ENCODE measurements around the gene VWDE.
A peak's percentile ranks its signal among the peaks of the same experiment; 100 is the strongest.

VWDE gene

DNA sequence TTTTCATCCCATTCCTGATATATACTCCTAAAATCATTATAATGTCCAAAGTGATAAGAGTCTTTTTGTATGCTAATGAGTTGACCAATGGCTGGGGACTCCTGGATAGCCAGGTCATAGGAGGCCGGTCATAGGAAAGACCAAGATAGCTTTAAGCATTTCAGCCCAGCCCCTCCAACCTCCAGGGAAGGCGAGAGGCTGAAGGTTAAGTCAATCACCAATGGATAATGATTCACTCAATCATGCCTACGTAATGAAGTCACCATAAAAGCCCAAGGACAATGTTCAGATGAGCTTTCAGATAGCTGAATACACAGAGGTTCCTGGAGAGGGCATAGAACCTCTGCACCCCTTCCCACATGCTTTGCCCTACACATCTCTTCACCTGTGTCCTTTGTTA is 75.7 kb downstream of the VWDE start:
- DNase-seq = no peak

DNA sequence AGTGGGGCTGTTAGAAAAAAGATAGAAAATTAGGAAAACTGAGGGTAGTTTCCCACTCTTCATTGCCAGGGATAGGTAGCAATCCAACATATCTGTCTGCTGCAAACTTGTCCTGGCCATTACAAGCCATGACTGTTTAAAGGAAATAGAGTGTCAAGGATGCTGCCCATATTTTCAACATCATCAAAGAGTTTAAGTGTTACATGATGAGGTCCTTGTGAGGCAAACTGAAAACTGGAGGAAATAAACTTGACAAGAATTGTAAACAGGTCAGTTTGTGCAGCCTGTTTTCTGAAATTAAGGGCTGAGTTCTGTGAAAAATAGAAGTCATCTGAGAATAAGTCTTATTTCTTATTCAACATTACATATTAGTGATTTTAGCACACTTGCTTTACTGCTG is 78.0 kb downstream of the VWDE start:
- no peak for DNase-seq

DNA sequence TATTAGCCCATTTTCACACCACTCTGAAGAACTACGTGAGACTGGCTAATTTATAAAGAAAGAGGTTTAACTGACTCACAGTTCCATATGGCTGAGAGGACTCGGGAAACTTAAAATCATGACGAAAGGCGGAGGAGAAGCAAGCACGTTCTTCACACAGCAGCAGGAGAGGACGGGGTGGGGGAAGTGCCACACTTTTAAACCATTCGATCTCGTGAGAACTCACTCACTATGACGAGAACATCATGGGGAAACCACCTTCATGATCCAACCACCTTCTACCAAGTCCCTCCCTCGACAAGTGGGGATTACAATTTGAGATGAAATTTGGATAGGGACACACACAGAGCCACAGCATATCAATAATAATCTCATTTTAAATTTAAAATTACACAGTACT is 80.2 kb downstream of the VWDE start:
- no peak for DNase-seq

DNA sequence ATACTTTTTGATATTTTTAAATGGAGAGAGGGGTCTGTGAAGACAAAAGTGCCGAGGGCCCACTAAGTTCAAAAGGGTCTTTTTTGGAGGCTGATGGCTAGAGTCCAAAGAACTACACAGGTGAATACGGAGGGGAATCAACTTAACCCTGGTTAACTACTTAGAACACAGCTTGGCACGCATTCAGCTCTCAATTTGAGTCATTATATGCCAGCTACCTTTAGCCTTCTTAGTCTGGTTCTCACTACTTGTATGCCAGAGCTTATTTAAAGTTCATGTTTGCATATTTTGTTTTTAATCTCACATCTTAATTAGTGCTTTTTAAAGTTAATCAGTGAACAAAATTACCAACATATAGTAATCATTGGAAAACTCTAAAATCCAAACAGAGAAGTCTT is 80.8 kb downstream of the VWDE start:
- no peak for DNase-seq

DNA sequence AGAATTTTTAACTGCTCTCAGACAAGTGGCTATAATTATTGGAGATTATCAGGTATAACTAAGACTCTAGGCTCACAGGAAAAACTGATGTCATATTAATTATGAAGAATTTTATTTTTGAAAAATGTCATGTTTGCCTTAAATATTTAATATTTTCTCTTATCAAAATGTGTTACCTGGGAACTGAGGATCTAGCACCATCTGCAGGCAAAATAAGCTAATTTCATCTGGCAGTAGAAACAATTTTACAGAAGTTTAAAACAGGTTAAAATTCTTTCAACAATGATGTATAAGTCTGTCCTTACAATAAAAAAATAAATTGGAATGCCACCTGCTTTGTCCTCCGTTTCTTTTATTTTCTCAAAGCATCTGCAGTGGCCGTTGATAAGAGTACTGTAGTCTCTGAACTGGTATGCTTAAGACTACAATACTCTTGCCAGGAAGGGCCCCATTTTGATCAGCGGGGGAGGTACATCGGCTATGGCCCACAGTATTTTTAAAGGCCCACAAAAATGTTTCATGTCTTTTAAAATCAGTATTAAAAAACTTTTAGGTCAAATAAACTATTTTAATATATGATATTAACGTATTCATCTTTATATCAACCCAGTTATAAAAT is 81.3 kb downstream of the VWDE start:
- peak; percentile 40 for DNase-seq

DNA sequence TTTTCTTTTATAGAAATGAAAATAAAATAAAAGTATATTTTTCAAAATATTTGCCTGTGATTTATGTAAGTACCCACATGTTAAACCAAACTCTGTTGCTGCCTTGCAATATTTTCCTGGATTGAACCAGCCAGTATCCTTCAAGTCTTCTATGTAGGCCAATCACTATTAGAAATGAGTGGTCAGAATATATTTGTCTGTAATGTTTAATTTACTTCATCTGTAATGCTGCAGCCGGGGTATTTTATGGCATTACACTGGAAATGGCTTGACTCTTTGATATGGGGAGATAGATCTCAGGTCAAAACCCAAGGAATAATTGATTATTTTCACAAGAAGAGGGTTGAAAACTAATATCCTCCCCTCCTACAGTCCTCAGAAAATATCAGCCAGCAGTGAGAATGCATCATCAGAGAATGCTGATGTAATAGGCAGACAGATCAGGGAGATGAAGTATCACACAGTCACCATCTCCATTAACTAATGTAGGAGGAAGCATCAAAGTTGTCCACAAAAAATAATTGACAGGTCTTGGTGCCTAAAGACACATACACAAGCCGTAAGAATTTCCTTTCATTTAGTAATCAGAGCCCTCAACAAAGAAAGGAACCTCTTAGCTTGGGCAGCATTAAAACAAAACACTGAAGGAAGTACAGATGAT is 82.5 kb downstream of the VWDE start:
- no peak for DNase-seq

DNA sequence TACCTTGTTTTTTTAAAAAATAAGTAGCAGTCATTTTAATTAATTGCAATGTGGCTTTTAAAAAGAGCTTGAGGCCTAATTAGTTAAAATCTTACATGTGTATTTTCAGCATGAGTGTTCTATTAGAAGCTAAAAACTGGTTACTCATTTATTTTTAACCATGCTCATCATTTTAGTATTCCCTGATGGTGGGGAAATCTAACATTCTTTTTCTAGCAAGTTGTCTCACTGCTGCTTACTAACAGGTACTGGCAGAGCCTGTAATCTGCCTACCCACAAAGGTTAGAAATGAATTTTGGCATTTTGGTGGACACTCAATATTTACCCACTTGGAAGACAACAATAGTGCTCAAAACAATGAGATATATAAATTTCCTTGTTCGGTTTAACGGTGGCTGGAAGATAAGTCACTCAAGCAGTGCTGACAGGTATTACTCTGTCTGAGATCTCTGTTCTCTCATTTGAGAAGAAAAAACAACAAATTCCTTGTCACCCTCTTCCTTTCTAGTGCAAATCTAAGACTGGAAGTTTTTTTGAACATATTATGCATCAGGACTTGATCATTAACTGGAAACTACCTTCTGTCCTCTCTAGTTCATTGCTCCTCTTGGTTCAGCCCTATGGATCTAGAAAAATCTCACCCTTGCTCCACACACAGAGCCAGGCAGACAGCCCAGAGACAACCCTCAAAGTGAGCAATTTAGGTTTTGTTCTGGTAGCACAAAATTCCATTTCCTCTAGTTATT is 83.3 kb downstream of the VWDE start:
- DNase-seq = no peak

DNA sequence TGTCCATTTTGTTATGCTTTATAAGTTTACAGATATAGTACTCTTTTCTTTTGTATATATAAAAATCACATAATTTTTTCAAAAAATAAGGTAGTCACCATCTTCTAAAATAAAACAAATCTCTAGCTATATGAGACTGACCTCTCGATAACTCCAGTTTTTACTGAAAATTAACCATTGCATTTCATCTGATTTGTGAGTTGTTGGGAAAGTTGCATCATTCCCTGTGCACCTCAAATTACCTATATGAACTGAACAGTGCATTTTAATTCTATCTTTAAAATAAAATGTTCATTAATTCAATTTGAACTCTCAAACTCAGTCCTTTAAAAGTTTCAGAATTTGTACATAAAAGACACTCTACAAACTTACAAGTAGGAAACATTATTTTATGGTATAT is 86.0 kb downstream of the VWDE start:
- DNase-seq = no peak

DNA sequence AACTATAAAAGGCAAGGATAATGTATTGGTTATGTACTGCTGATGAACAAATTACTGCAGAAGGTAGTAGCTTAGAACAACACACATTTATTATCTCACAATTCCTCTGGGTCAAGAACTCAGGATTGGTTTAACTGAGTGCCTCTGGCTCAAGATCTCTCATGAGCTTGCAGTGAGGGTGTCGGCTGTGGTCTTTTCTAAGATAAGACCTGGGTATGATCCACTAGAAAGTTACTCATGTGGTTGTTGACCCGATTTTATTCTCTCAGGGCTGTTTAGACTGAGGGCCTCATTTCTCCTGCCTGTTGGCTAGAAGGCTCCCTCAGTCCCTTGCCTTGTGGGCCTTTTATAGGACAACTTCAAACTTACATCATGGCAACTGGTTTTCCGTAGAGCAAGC is 86.7 kb downstream of the VWDE start:
- no peak for DNase-seq

DNA sequence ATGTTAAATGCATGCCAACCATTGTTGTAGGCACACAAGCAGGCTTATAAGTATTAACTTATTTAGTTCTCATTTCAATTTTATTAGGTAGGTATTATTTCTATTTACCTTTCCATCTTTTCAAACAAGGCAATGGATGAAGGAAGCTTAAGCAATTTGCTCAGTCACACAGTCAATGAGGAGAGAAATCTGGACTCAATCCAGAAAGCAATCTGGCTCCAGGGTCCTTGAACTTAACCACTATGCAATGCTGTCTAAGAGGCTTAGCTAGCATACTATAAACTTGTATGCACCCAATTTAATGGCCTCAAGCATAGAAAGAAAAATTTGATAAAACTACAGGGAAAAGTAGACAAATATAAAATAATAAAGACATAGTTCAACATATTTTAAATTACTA is 88.6 kb downstream of the VWDE start:
- no peak for DNase-seq

DNA sequence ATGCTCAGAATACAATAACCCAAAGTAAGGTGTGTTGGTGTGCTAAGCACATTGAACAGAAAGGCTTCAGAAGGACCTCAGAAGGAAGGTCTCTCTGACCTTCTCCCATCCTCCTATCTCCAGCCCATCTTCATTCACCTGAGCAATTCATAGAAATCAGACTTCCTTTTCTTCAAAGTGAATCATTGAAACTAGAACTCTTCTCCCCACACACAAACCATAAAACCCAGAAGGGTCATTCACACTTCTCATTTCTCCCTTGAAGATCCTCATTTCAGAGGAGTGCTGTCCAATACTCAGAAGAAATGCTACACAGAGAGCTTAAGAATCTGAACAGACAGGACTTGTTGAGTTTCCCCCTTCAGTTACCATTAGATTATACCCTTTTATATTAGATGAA is 89.5 kb downstream of the VWDE start:
- DNase-seq = peak; percentile 32

DNA sequence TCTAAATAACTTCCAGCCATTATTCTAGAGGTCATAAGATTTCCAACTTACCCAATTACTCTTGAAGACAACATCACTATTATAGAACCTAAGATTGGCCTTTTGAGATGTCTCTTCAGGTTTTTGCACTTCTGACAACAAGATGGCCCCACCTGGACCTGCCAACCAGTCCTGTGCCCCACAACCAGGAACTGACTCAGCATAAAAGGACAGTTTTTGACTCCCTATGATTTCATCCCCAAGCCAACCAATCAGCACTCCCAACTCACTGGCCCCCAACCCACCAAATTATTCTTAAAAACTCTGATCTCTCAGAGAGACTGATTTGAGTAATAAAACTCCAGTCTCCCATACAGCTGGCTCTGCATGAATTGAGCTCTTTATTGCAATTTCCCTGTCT is 98.2 kb downstream of the VWDE start:
- DNase-seq = no peak

DNA sequence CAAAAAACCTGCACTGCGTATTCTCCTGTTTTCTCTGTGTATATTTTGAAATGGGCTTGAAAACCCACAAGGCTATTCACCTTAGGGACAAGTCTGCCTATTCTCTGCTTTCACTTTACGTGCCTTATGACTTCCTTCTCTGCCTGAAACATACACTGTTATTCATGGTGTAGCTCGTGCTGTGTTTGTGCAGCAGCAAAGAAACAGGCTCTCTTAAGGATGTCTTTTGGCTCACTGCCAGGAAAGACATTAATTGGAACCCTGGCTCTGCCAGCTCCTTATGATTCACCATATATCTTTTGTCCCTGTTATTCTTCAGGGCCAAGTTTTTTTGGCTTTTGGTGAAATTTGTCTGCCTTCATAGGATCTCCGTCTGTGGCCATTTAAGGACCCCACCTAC is 100.2 kb downstream of the VWDE start:
- no peak for DNase-seq

DNA sequence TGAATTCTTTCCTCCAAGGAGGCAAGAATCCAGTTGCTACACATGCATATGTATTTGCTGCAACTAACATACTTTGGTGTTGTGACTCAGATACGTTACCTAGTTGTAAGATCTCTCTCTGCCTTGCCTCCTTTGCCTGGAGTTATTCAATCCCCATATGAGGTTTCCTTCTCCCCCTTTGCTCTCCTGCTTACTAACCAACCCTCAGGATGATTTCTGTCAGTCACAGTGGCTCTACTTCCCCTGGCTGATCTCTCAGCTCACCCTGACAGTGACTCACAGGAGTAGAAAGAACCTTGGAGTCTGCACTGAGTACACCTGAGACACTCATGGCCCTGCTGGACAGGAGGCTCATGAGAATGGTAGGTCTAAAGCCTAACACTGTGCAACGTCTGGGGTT is 100.6 kb downstream of the VWDE start:
- DNase-seq = no peak

DNA sequence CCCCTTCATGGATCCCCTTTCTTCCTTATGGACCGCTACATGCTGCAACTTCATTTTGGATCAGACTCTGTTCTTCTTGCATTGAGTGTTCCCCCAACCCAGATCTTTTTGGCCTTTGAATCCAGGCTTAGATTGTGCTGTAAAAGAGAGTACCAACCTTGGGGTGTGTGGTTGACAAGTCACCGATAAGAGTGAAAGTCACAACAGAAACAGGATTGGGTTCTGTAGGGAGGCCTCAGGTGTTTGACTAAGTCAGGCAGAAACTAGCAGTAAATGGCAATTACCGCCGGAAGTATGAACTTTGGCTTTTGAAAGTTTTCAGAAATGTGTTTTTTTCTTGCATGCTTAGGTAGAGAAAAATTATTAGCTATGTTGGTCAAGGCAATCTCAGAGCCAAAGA is 103.2 kb downstream of the VWDE start:
- no peak for DNase-seq

DNA sequence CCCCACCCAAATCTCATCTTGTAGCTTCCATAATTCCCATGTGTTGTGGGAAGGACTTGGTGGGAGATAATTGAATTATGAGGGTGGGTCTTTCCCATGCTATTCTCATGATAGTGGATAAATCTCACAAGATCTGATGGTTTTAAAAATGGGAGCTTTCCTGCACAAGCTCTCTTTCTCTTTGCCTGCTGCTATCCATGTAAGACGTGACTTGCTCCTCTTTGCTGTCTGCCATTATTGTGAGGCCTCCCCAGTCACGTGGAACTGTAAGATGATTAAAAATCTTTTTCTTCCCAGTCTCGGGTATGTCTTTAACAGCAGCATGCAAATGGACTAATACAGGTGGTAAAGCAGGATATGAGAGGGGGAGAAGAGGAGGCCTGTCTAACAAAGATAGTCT is 104.3 kb downstream of the VWDE start:
- no peak for DNase-seq

DNA sequence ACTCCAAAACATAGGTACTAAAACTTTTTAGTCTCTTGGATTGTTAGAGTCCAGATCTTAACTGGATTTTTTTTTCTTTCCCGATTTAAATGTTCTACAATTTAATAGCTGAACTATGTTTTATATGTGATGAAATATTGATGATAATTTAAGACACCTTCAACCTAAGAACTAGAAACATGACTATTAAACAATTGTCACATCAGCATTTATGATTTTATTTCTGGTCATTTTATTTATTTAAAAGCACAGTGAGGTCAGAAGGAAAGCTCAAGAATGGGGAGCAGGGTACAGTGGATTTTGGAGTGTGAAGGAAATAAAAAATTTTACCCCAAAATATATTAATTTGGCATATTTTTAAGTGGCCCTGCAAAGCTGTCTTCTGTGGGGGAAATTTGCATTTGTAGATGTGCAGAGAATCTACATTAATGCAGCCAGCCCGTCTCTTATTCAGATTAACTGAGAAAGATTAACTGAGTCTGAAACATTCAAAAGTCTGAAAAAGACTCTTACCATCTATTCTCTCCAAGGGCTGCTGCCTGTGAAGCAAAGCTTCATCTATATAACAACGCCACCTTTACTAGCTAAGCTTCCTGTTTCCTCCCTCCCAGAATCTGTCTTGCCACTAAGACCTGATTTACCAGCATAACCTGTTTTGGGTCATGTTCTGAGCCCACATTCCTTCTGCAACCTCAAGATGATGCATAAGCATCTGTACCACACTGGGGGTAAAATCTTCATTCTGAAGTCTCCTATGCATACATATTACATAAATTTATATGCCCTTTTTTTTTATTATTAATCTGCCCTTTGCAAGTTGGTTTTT is 106.2 kb downstream of the VWDE start:
- DNase-seq = no peak

DNA sequence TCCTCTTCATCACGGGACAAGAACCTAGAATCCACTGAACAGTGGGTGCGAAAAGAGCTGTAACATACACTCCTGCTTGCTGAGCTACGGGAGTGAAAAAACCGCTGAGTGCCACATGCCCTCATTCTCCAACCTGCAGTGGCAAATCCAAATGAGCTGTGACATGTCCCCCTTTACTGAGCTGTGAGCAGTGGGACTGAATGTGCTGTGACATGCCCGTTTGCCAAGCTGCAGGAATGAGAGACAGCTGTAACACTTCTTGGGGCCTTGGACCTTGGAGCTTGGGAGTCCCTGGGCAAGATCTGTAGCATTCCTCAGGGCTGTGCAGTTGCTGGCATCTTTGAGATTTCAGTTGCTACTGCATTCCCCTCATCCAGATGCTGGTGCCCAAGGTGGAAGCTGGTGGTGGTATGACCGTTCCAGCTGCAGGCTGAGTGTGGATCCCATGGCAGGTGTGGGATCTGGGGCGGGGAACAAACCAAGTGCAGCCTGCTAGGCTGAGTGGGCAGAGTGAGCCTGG is 107.6 kb downstream of the VWDE start:
- DNase-seq = no peak

DNA sequence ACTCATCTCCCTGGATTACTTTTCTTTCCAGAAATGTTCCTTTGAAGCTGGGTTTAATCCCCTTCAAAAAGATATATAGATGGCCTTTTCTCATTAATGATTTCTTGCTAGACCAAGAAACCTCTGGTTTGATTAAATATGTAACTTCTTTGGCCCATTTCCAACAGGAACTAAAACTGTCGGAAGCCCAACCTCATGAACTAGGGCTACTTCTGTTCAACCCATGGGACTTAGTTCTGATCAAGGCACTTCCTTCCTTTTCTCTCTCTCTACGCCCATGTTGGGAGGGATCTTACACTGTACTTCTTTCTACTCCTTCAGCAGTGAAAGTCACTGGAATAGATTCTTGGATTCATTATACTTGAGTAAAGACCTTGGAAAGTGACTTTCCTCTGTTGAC is 109.0 kb downstream of the VWDE start:
- DNase-seq = peak; percentile 53

DNA sequence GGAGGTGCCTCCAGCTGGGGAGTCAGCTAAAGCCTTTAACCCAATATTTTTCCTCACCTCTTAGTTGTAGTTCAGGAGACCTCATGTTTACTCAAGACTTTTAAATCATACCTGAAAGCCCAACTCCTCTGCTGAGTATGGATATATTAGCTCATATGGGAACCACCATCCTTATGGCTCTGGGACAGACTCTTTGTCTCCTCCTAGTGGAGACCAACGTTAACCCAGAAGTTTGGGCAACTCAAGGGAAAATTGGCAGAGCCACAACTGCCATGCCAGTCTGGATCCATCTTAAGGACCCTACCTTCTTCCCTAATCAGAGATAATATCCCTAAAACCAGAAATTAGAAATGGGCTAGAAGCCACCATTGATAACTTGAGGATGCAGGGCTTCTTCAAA is 111.8 kb downstream of the VWDE start:
- peak; percentile 3 for DNase-seq

DNA sequence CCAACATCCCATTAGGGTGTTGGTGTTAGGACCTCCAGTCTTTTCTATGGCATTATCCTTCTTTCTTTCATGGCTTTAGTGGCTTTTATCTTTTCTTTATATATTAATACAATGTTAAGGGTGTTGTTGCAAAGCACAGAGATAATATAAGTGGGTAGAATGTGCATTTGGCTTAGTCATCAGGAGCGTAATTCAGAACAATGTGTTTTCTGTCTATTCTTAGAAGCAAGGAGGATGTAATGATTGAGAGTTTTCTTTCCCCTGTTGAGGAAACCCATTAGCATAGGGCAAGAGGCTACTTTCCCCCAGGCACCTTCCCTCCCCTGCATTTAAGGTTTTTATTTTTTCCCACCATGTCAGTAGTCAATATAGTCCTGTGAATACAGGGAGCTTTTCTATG is 112.9 kb downstream of the VWDE start:
- no peak for DNase-seq

DNA sequence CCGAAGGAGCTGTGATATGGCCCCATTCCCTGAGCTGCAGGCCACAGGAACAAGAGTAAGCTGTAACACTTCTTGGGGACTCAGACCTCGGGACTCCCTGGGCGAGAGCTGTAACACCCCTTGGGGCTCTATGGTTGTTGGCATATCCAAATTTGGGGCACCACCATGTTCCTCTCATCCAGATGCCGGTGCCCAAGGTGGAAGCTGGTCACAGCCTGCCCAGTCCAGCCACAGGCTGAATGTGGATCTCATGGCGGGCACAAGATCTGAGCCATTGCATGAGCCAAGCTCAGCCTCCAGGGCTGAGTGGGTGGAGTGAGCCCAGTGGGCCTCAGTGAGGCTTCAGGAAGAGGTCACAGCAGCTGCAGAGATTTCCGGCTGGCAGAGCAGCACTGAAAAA is 113.7 kb downstream of the VWDE start:
- no peak for DNase-seq

DNA sequence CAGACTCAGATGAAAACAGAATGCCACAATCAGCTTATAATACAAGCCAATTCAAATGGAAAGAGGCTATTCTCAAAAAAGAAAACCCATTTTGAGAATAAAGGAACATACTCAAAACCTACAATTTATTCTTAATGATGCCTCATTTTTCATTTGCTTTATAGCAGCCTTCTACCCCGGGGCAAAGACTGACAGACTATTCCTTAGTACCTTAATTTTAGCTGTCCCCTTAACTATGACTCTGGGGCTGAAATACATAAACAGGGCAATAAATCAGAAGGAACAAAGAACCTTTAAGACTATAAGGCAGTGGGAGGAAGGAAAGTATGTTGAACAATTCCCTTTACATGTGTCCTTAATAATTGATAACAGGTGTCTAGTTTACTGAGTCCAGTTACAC is 115.8 kb downstream of the VWDE start:
- DNase-seq = no peak

Data from suppressor macrophage treated with lipopolysaccharide for 4 hours (primary cell).